Measurements from ENCODE around the gene LAMB2. TPM values are rescaled to one million over a fixed set of nuclear protein-coding genes. Genes with fewer than 3 reads are reported as not detected.

LAMB2 gene
- total and polyA plus RNA-seq, 2 experiments from 2014 or later = 71.3 to 154 TPM

- no peak for TF ChIP-seq CREB1 (CRISPR knock-in tag; IDR thresholded peaks at IDR 0.05; ENCODE audit: low read depth)
- no peak for TF ChIP-seq EZH2phosphoT487 (IDR thresholded peaks at IDR 0.05; ENCODE audit: unreplicated experiment)
- no peak for TF ChIP-seq REST (IDR thresholded peaks at IDR 0.05; ENCODE audit: unreplicated experiment)
These were observed 13.4 kb downstream of the LAMB2 start (continued) for GRCh38 chr3:49119439-49119838.

- peaks cover 4% of the 10 kb centered on the region; the same call in 2 of the 3 replicates for H3K4me1 Mint-ChIP-seq
- peaks cover 49% of the 10 kb centered on the region for H3K36me3 Mint-ChIP-seq (ENCODE audit: low read depth)
- no peaks in the 10 kb centered on the region; the same call in 2 of the 3 replicates for H3K9me3 Mint-ChIP-seq
- no peak overlapping the region for H3K27ac Mint-ChIP-seq
- Histone ChIP-seq H3K4me2 (no peak overlapping the region), H3K27me3 (ENCODE audit: insufficient read depth) (no peaks in the 10 kb centered on the region), H2AFZ (no peak overlapping the region), H3K4me3 (no peak overlapping the region), H3K9me2 (ENCODE audit: insufficient read depth) (no peaks in the 10 kb centered on the region), H3F3A (replicated peaks; ENCODE audit: low read depth) (peaks cover 21% of the 10 kb centered on the region), H3K36me3 (ENCODE audit: insufficient read depth) (peaks cover 15% of the 10 kb centered on the region), H3K79me2 (replicated peaks; ENCODE audit: insufficient read depth) (peaks cover 10% of the 10 kb centered on the region), H4K20me1 (replicated peaks; ENCODE audit: insufficient read depth) (no peaks in the 10 kb centered on the region), H3K27ac (ENCODE audit: low read depth) (no peak overlapping the region), H3K4me1 (ENCODE audit: insufficient read depth) (peaks cover 4% of the 10 kb centered on the region; the same call in 1 of the 2 replicates)
- H3K27me3 Mint-ChIP-seq (ENCODE audit: insufficient read depth, low read depth, poor library complexity) = peaks cover 7% of the 10 kb centered on the region
- ATAC-seq (no peak), DNase-seq (ENCODE audit: low spot score) (no peak)
- peak overlapping the region; percentile 87 for H3K4me3 Mint-ChIP-seq
- TF ChIP-seq ETS1 (IDR thresholded peaks at IDR 0.05) (no peak), STAT1 (IDR thresholded peaks at IDR 0.05; ENCODE audit: unreplicated experiment) (no peak), REST (IDR thresholded peaks at IDR 0.05; ENCODE audit: unreplicated experiment) (no peak), EZH2 (IDR thresholded peaks at IDR 0.05; ENCODE audit: low read depth, unreplicated experiment) (no peak), ZNF331 (CRISPR knock-in tag; IDR thresholded peaks at IDR 0.05; ENCODE audit: low read depth) (no peak), CREB1 (CRISPR knock-in tag; IDR thresholded peaks at IDR 0.05; ENCODE audit: low read depth) (no peak), POLR2AphosphoS5 (IDR thresholded peaks at IDR 0.05; ENCODE audit: low read depth) (no peak), CTCF (conservative IDR thresholded peaks at IDR 0.05; ENCODE audit: low read depth in 2 of 2) (no peak), ZNF114 (CRISPR knock-in tag; IDR thresholded peaks at IDR 0.05) (no peak)
These were observed 13.8 kb downstream of the LAMB2 start for GRCh38 chr3:49119036-49119435.
